Measurements from ENCODE around the gene TTC31.
A peak's percentile ranks its signal among the peaks of the same experiment; 100 is the strongest.
"Not testable (repeated sequence)": the region's sequence is repeated elsewhere in the genome, so short reads cannot be mapped to it uniquely, and the experiment has no call there.

The TTC31 gene

DNA sequence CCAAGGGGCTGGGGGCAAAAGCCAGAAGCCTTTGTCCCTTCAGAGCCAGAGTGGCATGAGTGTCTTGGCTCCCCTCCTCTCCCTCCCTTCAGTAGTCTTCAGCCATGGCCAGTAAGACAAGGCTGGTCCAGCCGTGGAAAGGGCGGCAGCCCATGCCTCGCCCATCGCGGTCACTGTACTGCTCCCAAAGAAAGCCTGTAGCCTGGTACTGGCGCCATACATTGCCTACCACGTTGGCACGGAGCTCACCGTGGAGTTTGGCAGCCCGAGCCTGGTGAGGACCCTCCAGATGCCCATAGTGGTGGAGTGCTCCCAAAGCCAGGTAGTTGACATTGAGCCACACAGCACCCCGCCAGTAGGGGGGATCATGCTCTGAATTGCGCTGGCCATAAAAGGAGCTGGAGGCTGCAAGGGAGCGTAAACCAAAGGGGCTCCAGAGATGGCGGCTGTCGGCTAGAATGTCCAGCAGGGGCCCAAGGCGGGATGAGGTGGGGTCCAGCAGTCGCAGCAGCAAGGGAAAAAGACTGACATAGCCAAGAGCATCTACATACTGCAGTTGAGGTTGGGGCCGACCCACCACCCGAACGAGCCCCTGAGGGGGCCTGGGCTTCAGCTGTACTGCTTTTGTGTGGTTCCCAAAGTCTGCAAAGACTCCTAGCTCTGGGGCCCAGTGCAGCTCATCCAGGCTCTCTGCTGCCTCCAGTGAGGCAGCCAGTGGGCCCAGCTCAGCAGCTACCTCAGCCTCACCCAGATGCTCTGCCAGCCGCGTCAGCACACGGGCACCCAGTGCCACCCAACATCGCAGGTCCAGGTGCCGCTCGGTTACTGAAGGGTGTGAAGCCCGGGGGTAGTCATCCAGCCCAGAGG lies 21.5 kb upstream of the TTC31 start:
- CTCF ChIA-PET = interaction anchor here (1.2 to 2.3 kb wide), 4 partner anchors 13 to 126 kb away, joined by 3 to 4 read pairs (median 4); no protein-coding TSS in a partner anchor
- POLR2A ChIA-PET = no interaction called here
- DNase-seq (ENCODE audit: extremely low spot score) = no peak
- TF ChIP-seq, protein P1, sequence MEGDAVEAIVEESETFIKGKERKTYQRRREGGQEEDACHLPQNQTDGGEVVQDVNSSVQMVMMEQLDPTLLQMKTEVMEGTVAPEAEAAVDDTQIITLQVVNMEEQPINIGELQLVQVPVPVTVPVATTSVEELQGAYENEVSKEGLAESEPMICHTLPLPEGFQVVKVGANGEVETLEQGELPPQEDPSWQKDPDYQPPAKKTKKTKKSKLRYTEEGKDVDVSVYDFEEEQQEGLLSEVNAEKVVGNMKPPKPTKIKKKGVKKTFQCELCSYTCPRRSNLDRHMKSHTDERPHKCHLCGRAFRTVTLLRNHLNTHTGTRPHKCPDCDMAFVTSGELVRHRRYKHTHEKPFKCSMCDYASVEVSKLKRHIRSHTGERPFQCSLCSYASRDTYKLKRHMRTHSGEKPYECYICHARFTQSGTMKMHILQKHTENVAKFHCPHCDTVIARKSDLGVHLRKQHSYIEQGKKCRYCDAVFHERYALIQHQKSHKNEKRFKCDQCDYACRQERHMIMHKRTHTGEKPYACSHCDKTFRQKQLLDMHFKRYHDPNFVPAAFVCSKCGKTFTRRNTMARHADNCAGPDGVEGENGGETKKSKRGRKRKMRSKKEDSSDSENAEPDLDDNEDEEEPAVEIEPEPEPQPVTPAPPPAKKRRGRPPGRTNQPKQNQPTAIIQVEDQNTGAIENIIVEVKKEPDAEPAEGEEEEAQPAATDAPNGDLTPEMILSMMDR (IDR thresholded peaks at IDR 0.05; ENCODE audit: control extremely low read depth, extremely low read depth, low read depth, missing control alignments) = peak; percentile 17

DNA sequence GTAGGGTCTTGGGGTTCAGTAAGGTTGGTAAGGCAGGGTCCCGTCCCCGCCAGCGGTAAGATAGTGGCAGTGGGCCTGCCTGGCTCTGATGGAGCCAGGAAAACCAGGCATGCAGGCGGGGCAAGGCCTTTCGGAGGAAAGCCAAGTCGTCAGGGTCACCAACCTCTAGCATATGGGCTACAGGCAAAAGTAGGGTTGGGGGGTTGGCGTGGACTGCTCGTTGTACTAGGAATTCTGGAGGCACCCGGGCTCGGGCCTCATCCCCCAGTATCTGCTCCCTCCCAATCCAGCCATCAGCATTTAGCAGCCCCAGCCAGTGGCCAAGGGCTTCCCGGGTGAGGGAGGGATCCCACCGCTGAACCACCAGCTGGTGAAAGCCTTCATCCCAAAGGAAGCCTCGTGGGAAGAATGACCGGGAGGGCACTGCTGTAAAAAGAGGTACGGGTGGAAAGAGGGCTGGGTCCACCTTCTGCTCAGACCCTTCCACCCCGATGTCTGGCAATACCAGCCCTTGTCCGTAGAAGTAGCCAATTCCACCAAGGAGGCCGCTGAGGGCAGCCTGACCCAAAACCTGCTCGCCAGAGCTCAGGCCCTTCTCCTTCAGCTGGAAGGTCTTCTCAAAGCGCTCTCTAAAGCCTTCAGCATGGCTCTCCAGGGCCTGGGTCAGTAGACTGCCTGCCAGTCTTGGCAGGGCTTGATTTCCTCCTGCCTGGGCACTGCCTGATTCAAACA lies 20.7 kb upstream of the TTC31 start:
- TF ChIP-seq, protein P1 (IDR thresholded peaks at IDR 0.05; ENCODE audit: control extremely low read depth, extremely low read depth, low read depth, missing control alignments) = no peak
- ChIA-PET CTCF (interaction anchor here (1.2 to 2.3 kb wide), 4 partner anchors 14 to 125 kb away, joined by 3 to 4 read pairs (median 4); no protein-coding TSS in a partner anchor), POLR2A (no interaction called here)
- no peak for DNase-seq (ENCODE audit: extremely low spot score)

DNA sequence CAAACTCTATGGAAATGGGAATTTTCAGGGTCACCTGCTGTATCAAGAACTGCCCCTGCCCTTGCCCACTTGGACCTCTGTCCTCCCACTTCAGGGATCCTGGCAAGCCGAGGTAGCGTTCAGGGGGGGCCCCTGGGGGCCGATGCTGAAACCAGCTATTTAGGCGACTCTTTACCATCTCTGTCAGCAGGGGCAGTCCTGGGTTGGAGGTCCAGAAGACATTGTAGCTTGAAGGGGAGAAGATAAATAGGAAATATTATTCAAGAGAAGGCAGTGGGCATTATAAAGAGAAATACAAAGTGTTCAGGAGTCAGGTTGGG lies 20.1 kb upstream of the TTC31 start:
- DNase-seq (ENCODE audit: extremely low spot score) = no peak
- TF ChIP-seq, protein P1 (IDR thresholded peaks at IDR 0.05; ENCODE audit: control extremely low read depth, extremely low read depth, low read depth, missing control alignments) = no peak
- ChIA-PET POLR2A (no interaction called here), CTCF (interaction anchor here (2.3 kb wide), 1 partner anchor 15 kb away, joined by 4 read pairs; no protein-coding TSS in a partner anchor)

DNA sequence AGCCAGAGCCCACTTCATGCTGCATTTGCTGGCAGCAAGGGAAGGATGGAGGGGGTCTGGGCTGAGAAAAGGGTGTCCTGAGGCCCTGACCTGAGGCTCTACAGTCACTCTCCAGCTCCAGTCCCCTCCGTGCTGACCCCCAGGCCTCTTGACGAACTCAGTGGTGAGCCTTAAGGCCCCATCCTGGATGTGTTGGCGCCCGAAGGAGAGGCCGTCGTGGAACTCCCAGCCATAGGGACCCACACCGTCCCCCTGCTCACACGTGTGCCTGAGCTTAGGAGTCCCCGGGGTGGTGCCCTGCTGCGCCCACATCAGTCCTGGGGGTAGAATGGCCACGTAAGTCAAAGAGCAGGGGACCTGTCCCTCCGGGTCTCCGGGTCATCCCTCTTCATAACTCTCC lies 18.5 kb upstream of the TTC31 start:
- no peak for DNase-seq (ENCODE audit: extremely low spot score)
- CTCF ChIA-PET = interaction anchor here (1.0 to 2.2 kb wide), 5 partner anchors 10 to 18 kb away, joined by 3 to 12 read pairs (median 3); partner anchors contain the start of genes CCDC142, INO80B and TTC31
- TF ChIP-seq, protein P1 (IDR thresholded peaks at IDR 0.05; ENCODE audit: control extremely low read depth, extremely low read depth, low read depth, missing control alignments) = no peak
- POLR2A ChIA-PET = no interaction called here

DNA sequence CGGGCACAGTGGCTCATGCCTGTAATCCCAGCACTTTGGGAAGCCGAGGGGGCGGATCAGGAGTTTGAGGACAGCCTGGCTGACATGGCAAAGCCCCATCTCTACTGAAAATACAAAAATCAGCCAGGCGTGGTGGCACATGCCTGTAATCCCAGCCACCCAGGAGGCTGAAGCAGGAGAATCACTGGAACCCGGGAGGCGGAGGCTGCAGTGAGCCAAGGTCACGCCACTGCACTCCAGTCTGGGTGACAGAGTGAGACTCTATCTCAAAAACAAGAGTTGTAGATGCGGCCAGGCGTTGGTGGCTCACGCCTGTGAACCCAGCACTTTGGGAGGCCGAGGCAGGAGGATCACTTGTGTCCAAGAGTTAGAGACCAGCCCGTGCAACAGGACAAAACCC lies 12.1 kb upstream of the TTC31 start:
- POLR2A ChIA-PET = interaction anchor here (2.3 kb wide), 1 partner anchor 12 kb away, joined by 8 read pairs; the partner anchor contains the start of gene WBP1
- CTCF ChIA-PET; DNase-seq (ENCODE audit: extremely low spot score): not testable (repeated sequence)

DNA sequence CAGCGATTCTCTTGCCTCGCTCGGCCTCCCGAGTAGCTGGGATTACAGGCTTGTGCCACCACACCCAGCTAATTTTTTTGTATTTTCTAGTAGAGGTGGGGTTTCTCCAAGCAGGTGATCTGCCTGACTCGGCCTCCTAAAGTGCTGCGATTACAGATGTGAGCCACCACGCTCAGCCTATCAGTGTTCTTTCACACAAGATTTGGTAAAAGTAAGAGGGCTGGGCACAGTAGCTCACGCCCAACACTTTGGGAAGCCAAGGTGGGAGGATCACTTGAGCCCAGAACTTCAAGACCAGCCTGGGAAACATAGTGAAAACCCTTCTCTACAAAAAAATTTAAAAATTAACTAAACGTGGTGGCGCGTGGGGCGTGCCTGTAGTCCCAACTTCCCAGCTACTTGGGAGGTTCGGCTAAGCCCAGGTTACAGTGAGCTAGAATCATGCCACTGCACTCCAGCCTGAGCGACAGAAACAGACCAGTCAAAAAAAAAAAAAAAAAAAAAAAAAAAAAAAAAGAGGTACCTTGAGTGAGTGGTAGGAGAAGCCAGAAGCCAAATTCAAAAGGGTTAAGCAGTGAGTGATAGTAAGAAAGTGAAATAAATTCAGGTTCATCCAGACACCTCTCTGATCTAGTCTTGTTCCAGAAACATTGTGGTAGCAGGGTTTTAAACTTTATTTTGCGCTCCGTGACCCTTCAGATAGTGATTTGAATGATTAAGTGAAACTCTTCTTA lies 11.4 kb upstream of the TTC31 start:
- DNase-seq (ENCODE audit: extremely low spot score) = no peak
- POLR2A ChIA-PET = interaction anchor here (0.6 to 2.3 kb wide), 3 partner anchors 11 to 178 kb away, joined by 4 to 8 read pairs (median 6); partner anchors contain the start of genes CCDC142, TTC31 and WBP1
- CTCF ChIA-PET = interaction anchor here (1.8 to 3.5 kb wide), 3 partner anchors 11 to 115 kb away, joined by 4 to 27 read pairs (median 24); partner anchors contain the start of genes CCDC142 and TTC31
- TF ChIP-seq, protein P1 (IDR thresholded peaks at IDR 0.05; ENCODE audit: control extremely low read depth, extremely low read depth, low read depth, missing control alignments) = no peak

Data from GM10248 (cell line).